GM18868 (cell line): Measurements from ENCODE around the gene PAGE5.

Experiments used
- ATAC-seq: cut with Tn5 transposase; IDR thresholded peaks from one replicate; pipeline ENCODE4 v1.9.1; 2021; ENCODE audit warnings: mild to moderate bottlenecking, moderate library complexity; ENCODE audit not compliant: unreplicated experiment

PAGE5 gene, protein sequence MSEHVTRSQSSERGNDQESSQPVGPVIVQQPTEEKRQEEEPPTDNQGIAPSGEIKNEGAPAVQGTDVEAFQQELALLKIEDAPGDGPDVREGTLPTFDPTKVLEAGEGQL

DNA sequence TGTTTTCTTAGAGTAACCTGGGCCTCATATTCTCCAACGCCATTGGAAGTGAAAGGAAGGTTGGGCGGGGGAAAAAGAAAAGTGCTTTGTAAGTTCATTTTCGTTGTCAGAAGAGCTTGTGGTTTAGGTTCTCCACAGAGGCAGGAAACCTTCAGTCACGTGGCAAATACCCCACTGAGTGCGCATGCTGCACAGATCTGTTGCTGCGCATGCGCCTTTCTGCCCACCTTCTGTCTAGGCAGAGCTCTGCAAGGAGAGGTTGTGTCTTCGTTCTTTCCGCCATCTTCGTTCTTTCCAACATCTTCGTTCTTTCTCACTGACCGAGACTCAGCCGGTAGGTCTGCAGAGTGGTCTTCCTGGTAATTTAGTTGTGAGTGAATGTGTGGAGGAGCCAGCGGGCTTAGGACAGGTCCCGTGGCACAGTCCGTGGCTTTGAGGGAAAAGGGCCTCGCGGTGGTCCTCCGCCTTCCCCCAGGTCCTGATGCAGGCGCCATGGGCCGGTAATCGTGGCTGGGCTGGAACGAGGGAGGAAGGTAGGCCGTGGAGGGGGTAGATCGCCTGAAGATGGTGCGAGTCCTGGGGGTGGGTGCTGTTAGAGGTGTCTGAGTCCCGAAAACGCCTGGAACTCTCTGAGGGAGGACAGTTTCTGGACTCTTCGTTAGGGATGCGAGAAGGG is at the start of gene PAGE5:
Gene PAGE5, plus strand, starts transcription at position 228 of the 676 bp plus-strand sequence. CDS start 1,037 bp downstream, outside the sequence.
- ATAC-seq, result no peak

DNA sequence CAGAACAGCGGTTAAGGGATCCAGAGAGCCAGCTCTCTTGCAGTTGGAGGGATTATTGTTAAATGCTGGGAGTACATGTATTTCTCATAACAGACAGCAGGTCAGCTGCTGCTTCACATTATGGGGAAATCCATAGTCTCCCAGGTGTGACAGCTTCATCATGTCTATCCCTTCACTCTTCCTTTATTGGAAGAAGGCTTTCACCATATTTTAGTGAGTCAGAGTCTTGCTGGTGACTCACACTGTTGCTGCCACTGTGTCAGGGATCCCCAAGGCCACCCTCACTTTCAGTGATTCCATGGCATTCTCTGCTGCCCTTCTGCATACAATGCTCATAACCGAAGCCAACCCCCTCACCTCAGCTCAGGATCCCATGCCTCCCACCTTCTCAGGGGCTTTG is 32.9 kb upstream of the PAGE5 start:
- no peak for ATAC-seq

DNA sequence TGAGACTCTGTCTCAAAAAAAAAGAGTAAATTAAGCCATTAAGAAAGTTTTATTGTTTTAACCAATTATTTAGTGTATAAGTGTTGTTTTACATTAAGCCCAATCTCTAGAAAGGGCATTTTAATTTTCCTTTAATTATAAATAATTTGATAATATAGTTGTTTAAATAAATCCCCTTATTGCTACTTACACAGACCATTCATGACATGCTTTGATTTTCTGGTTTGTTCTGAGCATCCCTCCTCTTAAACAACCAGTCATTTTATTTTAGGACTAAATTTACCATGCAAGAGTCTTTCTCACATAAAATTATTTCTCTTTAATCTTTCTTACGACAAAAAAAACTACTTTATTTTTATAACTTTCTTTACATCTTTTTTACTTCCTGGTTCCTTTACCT is 23.5 kb upstream of the PAGE5 start:
- ATAC-seq, result no peak

DNA sequence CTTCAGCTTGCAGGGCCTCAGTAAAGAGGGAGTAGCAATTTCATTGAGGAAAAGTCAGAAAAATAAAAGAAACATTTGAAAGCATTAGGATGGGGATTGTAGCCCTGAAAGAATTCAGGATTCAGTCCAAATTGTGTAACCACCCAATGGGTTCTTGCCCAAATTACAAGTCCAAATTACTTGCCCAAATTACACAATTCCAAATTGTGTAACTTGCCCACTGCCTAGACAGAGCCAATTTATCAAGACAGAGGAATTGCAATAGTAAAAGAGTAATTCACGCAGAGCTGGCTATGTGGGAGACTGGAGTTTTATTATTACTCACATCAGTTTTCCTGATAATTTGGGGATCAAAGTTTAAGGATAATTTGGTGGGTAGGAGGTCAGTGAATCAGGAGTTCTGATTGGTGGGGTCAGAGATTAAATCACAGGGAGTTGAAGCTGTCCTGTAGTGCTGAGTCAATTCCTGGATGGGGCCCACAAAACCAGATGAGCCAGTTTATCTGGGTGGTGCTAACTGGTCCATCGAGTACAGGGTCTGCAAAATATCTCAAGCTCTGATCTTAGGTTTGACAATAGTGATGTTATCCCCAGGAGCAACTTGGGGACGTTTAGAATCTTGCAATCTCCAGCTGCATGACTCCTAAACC is 18.1 kb upstream of the PAGE5 start:
- no peak for ATAC-seq

DNA sequence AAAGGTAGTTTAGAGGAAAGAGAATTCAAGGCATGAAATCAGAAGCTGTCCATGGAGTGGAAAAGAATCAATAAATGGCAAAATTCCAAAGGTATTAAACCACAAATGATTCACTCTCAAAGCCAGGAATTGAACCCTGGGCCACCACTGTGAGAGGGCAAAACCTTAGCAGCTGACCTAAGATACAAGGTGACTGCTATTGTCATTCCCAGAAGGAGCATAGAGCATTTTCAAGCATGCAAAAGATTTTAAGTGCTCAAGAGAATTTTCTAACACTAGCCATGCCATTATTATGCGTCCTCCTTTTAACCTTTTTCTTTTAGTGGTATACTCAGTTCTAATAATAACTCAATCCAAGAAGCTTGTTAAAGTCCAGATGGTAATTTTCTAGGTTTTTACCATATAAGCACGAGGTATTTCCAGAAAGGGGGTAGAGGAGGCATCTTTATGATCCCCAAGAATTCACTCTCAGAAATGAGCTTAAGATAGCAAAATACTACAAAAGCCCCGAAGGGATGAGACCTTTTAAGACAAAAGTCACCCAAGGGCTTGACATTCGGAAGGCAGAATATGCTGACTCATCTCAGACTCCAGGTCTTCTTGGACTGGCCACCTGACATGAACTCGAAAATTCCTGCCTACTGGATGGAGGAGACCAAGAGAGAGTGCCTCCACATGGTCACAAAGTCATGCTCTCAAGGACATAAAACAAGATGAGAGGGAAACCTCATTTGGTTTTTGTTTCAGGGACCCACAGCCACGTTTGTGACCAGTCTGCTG is 13.8 kb upstream of the PAGE5 start:
- no peak for ATAC-seq

DNA sequence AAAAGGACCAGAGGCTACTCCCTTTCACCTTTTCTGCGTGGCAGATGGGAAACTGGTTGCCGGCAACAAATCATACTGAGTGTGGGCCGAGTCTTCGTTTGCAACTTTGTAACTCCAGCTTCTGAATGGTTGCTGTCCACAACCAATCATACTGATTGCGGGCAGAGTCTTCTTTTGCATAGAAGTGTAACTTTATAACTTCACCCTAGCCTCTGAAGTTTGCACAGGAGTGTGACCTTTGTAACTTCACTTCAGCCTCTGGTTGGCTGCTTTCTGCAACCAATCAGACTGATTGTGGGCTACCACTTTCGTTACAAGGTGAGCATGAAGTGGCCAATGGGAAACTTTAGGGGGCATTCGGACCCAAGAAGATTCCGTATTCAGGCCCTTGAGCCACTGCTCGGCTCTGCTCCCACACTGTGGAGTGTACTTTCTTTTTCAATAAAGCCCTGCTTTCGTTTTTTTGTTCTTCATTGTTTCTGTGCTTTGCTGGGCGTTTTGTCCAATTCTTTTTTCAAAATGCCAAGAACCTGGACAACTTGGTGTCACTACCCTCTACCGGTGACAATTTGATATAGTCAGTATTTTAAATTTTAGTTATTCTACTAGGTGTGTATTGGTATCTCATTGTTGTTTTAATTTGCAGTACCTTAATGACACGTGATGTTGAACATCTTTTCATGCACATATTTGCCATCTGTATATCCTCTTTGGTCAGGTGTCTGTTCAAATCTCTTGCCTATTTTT is 9.0 kb upstream of the PAGE5 start:
- no peak for ATAC-seq

DNA sequence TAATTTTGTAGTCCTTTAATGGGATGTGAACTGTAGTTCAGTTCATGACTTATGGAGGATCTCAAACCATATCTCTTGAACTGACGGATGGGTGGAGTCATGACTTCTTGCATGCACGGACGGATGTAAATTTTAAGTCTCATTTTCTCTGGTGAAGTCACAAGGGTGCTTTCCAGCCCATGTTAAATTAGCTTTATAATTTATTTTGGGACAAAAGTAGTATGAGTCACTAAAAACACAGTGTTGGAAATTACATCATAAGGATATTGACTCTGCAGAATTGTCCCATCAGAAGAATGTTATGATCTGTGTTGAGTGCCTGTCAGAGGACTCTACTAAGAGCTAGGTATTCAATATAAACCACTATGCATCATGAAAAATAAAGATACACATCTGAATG is 6.8 kb upstream of the PAGE5 start:
- no peak for ATAC-seq

DNA sequence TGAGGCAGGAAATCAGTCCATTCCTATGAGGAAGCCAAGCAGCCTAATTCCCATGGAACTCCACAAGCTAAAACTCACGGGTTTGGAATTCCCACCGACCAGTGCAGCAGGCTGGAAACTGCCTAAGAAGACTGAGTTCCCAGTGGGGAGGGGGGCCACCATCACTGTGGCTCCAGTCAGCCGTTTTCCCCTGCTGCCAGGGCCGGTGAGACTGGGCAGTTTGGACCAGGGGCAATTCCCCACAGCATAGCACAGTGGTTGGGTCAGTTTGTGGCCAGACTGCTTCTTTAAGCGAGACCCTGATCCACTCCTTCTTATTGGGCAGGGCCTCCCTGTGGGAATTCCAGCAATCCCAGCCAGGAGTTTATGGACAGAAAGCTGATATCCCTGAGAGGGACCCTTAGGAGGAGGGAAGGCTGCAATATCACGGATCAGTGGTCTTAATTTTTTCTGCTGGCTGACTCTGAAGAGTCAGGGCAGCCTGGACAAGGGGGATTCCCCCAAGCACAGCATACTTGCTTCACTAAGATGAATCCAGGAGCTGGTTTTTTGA is 20.7 kb downstream of the PAGE5 start:
- ATAC-seq, result no peak

DNA sequence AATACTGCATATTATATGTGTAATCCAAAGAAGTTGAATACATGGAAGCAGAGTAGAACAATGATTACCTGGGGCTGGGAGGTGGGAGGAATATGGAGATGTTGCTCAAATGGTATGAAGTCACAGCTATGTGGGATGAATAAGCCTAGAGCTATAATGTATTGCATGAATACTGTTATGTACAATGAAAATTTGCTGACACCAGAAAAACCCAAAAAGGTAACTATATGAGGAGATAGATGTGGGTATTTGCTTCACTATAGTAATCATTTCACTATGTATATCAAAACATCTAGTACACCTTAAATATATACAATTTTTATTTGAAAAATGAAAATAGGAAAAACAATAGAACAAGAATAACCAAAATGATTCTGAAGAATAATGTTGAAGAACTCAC is 33.4 kb downstream of the PAGE5 start:
- ATAC-seq, result no peak

DNA sequence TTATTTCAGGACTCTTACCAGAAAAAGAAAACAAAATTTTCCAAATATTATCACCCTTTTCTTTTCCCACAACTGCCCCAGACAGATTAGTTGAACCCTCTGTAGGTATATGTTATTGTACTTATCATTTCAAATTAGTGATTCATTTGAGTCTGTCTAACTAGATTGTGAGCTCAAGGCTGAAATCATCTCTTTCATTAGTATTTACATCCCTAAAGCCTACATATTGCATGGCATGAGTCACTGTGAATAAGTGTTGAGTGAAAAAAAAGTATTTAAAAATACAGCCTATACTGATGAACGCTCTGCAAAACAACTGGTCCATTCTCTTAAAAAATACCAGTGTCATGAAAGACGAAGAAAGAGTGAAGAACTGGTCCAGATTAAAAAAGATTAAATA is 40.7 kb downstream of the PAGE5 start:
- no peak for ATAC-seq

DNA sequence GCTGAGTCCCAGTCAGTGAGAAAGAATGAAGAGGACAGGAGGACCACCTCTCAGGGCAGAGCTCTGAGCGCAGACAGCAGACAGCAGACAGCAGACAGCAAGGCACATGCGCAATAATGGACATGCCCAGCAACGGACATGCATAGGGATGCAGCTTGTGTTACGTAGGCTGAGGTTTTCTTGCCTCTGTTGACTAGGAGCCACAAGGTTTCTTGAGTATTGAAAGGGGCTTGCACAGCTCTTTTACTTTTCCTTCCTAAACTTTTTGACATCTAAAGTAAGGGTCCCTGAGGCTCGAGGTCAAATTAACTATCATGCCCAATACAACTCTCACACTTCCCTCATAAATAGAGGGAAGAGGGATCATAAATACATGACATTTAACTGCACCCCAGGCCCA is 44.7 kb downstream of the PAGE5 start, which contains the start of gene PAGE3:
Gene PAGE3, minus strand, starts transcription at position 101 of the 400 bp plus-strand sequence. CDS start 1,013 bp downstream, outside the sequence.
- no peak for ATAC-seq
